HEK293T (cell line): ENCODE measurements around the gene RNF169.

ENCODE experiments used
- CTCF ChIA-PET: fragments of 350-600 bp; formaldehyde crosslinking; extraction: SDS; loops from one replicate; lab custom pipeline; 2021; ENCODE audit warnings: antibody characterized with exemption, inconsistent platforms; lab: Yijun Ruan, JAX
- POLR2A ChIA-PET: fragments of 350-600 bp; formaldehyde crosslinking; extraction: SDS; loops from one replicate; lab custom pipeline; 2020; ENCODE audit warnings: antibody characterized with exemption, inconsistent platforms; lab: Yijun Ruan, JAX
- DNase-seq: peaks from one replicate; pipeline ENCODE4 v3.0.0; 2012; ENCODE audit warnings: mixed read lengths; ENCODE audit errors: extremely low spot score
- ARNT ChIP-seq: fragments of 450-650 bp; IDR thresholded peaks from 2 replicates; pipeline ENCODE4 v1.6.1; 2017; ENCODE audit warnings: mild to moderate bottlenecking
- BHLHE40 ChIP-seq: fragments of 450-650 bp; IDR thresholded peaks from 2 replicates; pipeline ENCODE4 v1.6.1; 2016; ENCODE audit warnings: mild to moderate bottlenecking, moderate library complexity, borderline replicate concordance
- CTBP1 ChIP-seq: fragments of 450-650 bp; IDR thresholded peaks from 2 replicates; pipeline ENCODE4 v1.6.1; 2016; ENCODE audit warnings: borderline replicate concordance
- ELF4 ChIP-seq: fragments of 450-650 bp; IDR thresholded peaks from 2 replicates; pipeline ENCODE4 v1.6.1; 2017; ENCODE audit warnings: antibody characterized with exemption
- FOXA1 ChIP-seq: fragments of 450-650 bp; IDR thresholded peaks from 2 replicates; pipeline ENCODE4 v1.6.1; 2016; ENCODE audit warnings: mild to moderate bottlenecking
- FOXK2 ChIP-seq: fragments of 450-650 bp; IDR thresholded peaks from 2 replicates; pipeline ENCODE4 v1.6.1; 2016; ENCODE audit warnings: mild to moderate bottlenecking
- FOXM1 ChIP-seq: fragments of 450-650 bp; IDR thresholded peaks from 2 replicates; pipeline ENCODE4 v1.6.1; 2017; ENCODE audit warnings: mild to moderate bottlenecking, borderline replicate concordance
- HDGF ChIP-seq: fragments of 450-650 bp; IDR thresholded peaks from 2 replicates; pipeline ENCODE4 v1.6.1; 2017; ENCODE audit warnings: antibody characterized with exemption, borderline replicate concordance
- L3MBTL2 ChIP-seq: fragments of 450-650 bp; conservative IDR thresholded peaks from 2 replicates; pipeline ENCODE4 v1.6.1; 2016; ENCODE audit warnings: mild to moderate bottlenecking
- LEF1 ChIP-seq: fragments of 450-650 bp; IDR thresholded peaks from 2 replicates; pipeline ENCODE4 v1.6.1; 2017; ENCODE audit warnings: mild to moderate bottlenecking, borderline replicate concordance
- NFRKB ChIP-seq: fragments of 450-650 bp; IDR thresholded peaks from 2 replicates; pipeline ENCODE4 v1.6.1; 2016; ENCODE audit warnings: mild to moderate bottlenecking, moderate library complexity
- SP1 ChIP-seq: fragments of 450-650 bp; IDR thresholded peaks from 2 replicates; pipeline ENCODE4 v1.6.1; 2017
- SUZ12 ChIP-seq: fragments of 450-650 bp; IDR thresholded peaks from 2 replicates; pipeline ENCODE4 v1.6.1; 2016; ENCODE audit warnings: mild to moderate bottlenecking
- TARDBP ChIP-seq: fragments of 450-650 bp; IDR thresholded peaks from 2 replicates; pipeline ENCODE4 v1.6.1; 2016
- ZNF384 ChIP-seq: fragments of 450-650 bp; IDR thresholded peaks from 2 replicates; pipeline ENCODE4 v1.6.1; 2016
- TF ChIP-seq, protein P1 (sequence below): fragments of 450-650 bp; IDR thresholded peaks from 2 replicates; pipeline ENCODE4 v1.6.1; 2016

RNF169 gene

DNA sequence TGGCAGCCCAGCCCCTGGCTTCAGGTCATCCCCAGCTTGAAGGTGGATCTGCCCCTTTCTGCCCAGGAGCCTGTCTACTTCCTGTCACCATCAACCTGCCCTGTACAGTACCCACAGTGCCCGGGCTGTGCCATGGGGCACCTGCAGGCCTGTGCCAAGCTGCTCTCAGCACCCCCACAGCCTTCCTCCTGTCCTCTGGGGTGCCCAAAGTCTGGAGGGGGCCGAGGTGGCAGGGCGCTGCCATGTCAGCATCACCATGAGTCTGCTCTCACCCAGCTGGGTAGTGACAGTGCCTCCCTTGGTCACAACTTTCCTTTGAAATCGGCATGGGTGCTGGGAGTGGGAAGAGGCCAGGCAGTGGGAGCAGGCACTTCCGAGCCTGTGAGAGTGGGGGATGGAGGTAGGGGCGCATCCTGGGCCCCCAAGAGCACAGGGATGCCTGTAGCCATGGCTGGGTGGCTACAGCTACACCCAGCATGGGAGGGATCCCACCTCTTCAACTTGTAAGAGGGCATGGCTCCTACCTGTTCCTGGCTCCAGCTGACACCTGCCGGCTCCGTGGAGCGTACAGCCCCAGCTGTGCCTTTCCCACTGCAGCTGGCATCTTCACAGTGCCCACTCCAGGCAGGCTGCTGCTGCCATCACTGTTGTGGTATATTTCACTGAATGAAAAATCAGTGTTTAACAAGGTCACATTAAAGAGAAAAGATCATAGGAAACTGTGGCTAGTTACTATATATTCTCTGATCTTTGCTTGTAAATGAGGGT lies 42.9 kb downstream of the RNF169 start:
- DNase-seq, result no peak
- no peak for TF ChIP-seq L3MBTL2
- no peak for TF ChIP-seq NFRKB
- TF ChIP-seq, protein P1, sequence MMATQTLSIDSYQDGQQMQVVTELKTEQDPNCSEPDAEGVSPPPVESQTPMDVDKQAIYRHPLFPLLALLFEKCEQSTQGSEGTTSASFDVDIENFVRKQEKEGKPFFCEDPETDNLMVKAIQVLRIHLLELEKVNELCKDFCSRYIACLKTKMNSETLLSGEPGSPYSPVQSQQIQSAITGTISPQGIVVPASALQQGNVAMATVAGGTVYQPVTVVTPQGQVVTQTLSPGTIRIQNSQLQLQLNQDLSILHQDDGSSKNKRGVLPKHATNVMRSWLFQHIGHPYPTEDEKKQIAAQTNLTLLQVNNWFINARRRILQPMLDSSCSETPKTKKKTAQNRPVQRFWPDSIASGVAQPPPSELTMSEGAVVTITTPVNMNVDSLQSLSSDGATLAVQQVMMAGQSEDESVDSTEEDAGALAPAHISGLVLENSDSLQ, result no peak
- no peak for TF ChIP-seq LEF1
- TF ChIP-seq CTBP1, result no peak
- TF ChIP-seq ZNF384, result no peak
- no peak for TF ChIP-seq SP1
- no peak for TF ChIP-seq HDGF
- no peak for TF ChIP-seq BHLHE40
- TF ChIP-seq FOXK2, result no peak
- TF ChIP-seq FOXM1, result no peak
- no peak for TF ChIP-seq TARDBP
- TF ChIP-seq SUZ12, result no peak
- TF ChIP-seq FOXA1, result no peak
- no peak for TF ChIP-seq ELF4
- TF ChIP-seq ARNT, result no peak
- ChIA-PET CTCF (no interaction called here), POLR2A (no interaction called here)

DNA sequence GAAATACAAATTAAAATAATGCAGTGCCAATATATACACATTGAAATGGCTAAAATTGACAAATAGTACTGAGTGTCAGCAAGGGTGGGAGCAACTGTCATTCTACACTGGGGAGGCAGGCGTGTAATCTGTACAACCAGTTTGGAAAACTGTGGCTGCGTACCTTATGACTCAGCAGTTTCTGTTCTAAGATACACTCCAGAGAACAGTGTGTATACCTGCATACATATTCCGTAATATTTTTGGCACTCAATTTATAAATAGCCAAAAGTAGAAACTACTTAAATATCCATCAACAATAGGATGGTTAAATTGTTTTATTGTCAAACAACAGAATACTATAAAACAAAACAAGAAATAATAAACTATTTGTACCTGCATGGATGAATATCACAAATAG lies 57.6 kb downstream of the RNF169 start:
- ChIA-PET CTCF (no interaction called here), POLR2A (no interaction called here)
- TF ChIP-seq NFRKB (no peak), SP1 (no peak), TARDBP (no peak), SUZ12 (no peak), ZNF384 (no peak), L3MBTL2 (no peak), ELF4 (no peak), HDGF (no peak), ARNT (no peak), FOXK2 (no peak), CTBP1 (no peak), FOXA1 (no peak), LEF1 (no peak), FOXM1 (no peak), BHLHE40 (no peak)
- TF ChIP-seq, protein P1, result no peak
- DNase-seq, result no peak

DNA sequence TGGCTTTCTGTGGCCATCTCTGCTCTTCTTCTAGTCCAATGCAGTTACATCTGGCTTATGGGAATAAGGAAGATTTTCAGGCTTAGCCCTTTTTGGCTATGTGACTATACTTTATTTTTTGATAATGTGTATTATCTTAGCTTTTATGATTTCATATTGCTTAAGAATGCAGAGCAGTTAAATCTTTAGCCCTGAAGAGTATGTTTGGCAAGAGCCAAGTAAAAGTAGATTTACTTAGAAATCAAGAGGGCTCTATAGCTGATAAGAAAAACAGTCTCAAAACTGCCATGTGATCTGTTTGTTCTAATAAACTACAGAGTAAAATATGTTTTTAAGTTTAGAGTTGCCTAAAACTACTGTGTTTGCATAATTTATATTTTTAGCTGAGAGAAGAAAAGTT lies 61.2 kb downstream of the RNF169 start:
- POLR2A ChIA-PET, result no interaction called here
- TF ChIP-seq SP1, result no peak
- TF ChIP-seq CTBP1, result no peak
- TF ChIP-seq, protein P1, result no peak
- no peak for TF ChIP-seq FOXA1
- no peak for TF ChIP-seq FOXM1
- no peak for TF ChIP-seq ARNT
- TF ChIP-seq LEF1, result no peak
- no peak for TF ChIP-seq FOXK2
- CTCF ChIA-PET, result no interaction called here
- DNase-seq, result no peak

DNA sequence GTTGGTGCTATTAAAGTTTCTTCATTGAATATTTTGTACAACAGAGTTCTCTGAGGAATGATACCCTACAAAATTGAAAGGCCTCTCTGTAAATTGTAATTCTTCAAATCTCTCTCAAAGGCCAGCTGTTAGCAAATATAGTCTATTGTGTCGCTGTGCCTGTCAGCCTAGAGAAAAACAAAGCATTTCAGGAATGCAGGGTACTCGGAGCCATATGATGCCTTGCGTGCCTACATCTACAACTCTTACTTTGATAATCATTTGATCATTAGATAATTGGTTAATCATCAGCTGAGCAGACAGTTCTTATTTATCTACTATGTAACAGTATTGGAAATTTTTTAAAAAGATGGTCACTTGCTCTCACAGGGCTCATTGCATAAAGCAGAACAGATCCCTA lies 67.3 kb downstream of the RNF169 start:
- POLR2A ChIA-PET, result no interaction called here
- CTCF ChIA-PET, result interaction anchor here (0.6 kb wide), 1 partner anchor 425 kb away, joined by 3 read pairs; no protein-coding TSS in a partner anchor
- no peak for TF ChIP-seq FOXA1
- no peak for TF ChIP-seq FOXM1
- TF ChIP-seq TARDBP, result no peak
- TF ChIP-seq SP1, result no peak
- no peak for TF ChIP-seq ZNF384
- no peak for TF ChIP-seq HDGF
- TF ChIP-seq FOXK2, result no peak
- no peak for TF ChIP-seq LEF1
- no peak for TF ChIP-seq ELF4
- no peak for TF ChIP-seq SUZ12
- no peak for TF ChIP-seq BHLHE40
- TF ChIP-seq NFRKB, result no peak
- TF ChIP-seq ARNT, result no peak
- no peak for TF ChIP-seq L3MBTL2
- no peak for TF ChIP-seq CTBP1
- TF ChIP-seq, protein P1, result no peak
- DNase-seq, result no peak

DNA sequence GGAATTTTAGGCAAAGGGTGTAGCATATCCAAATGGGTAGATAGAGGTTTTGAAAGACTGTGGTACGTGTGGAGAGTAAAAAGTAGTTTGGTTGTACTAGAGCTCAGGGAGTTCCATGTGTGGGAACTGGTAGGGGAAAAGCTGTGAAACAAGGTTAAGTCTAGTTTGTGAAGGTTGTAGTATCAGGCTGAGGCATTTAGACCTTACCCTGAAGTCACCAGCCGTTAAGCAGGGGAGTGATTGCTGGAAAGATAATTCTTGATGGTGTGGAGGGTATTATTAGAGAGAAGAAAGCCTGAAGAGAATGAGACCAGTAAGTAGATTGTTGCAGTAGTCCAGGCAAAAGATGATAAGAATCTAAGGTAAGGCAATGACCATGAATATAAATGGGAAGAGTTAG lies 68.0 kb downstream of the RNF169 start:
- TF ChIP-seq SP1 (no peak), TARDBP (no peak)
- CTCF ChIA-PET, result interaction anchor here (0.6 kb wide), 1 partner anchor 425 kb away, joined by 3 read pairs; no protein-coding TSS in a partner anchor
- POLR2A ChIA-PET, result no interaction called here

More for the DNA sequence above, 68.0 kb downstream of the RNF169 start:
- no peak for DNase-seq
